Subcutaneous abdominal adipose tissue (tissue), 5 donors: ENCODE measurements around the gene KRT20.
"Not testable (repeated sequence)": the region's sequence is repeated elsewhere in the genome, so short reads cannot be mapped to it uniquely, and the experiment has no call there.

ENCODE experiments used
- H3K27ac ChIP-seq: one replicate; pipeline ENCODE4 v1.7.0; 2013; ENCODE audit warnings: low read depth, mild to moderate bottlenecking, inconsistent platforms, low read length, moderate library complexity
- H3K27me3 ChIP-seq, 5 donors: one replicate each; pipeline ENCODE4 v1.7.0; 2013; ENCODE audit warnings: low read length in 5 of 5, inconsistent platforms in 1 of 5; ENCODE audit not compliant: control insufficient read depth in 5 of 5, insufficient read depth in 4 of 5
- H3K36me3 ChIP-seq, 5 donors: one replicate each; pipeline ENCODE4 v1.7.0; 2013; ENCODE audit warnings: low read length in 5 of 5; ENCODE audit not compliant: control insufficient read depth in 5 of 5, insufficient read depth in 5 of 5
- H3K4me1 ChIP-seq, 5 donors: one replicate each; pipeline ENCODE4 v1.7.0; 2013; ENCODE audit warnings: low read length in 5 of 5, mild to moderate bottlenecking in 3 of 5, moderate library complexity in 1 of 5; ENCODE audit not compliant: control insufficient read depth in 5 of 5, insufficient read depth in 5 of 5
- H3K4me3 ChIP-seq, 5 donors: one replicate each; pipeline ENCODE4 v1.7.0; 2013; ENCODE audit warnings: low read length in 5 of 5, low read depth in 1 of 5
- H3K9ac ChIP-seq, 5 donors: one replicate each; pipeline ENCODE4 v1.7.0; 2013; ENCODE audit warnings: low read length in 5 of 5, mild to moderate bottlenecking in 4 of 5, moderate library complexity in 3 of 5
- H3K9me3 ChIP-seq, 5 donors: one replicate each; pipeline ENCODE4 v1.7.0; 2013; ENCODE audit warnings: low read length in 5 of 5; ENCODE audit not compliant: control insufficient read depth in 5 of 5
- donor health status: healthy.
- donor health status: healthy.
- donor health status: healthy.
- donor health status: healthy.
- donor health status: healthy.

KRT20 gene

GRCh38 chr17:40884708-40885512 is at the start of gene KRT20:
Gene KRT20 (minus strand): TSS chr17:40885242. CDS start chr17:40885185, 57 bp downstream.
- Histone ChIP-seq H3K27me3 (peaks cover 0 to 7% (median 0%) of the 10 kb centered on the region in 5 donors), H3K27ac (no peak within 1 kb of the TSS), H3K9me3 (no peaks in the 10 kb centered on the region), H3K36me3 (no peaks in the 10 kb centered on the region), H3K4me3 (no peak within 1 kb of the TSS), H3K9ac (no peak within 1 kb of the TSS), H3K4me1 (no peaks in the 10 kb centered on the region)

GRCh38 chr17:40932608-40933007 is 47.6 kb upstream of the KRT20 start:
- Histone ChIP-seq H3K36me3 (no peaks in the 10 kb centered on the region), H3K4me3 (no peak overlapping the region), H3K4me1 (no peaks in the 10 kb centered on the region), H3K27me3 (peaks cover 0 to 4% (median 0%) of the 10 kb centered on the region in 5 donors), H3K9ac (no peak overlapping the region), H3K27ac (no peak overlapping the region), H3K9me3 (no peaks in the 10 kb centered on the region)

GRCh38 chr17:40931311-40931710 is 46.3 kb upstream of the KRT20 start:
- H3K36me3 ChIP-seq, result no peaks in the 10 kb centered on the region
- peaks cover 0 to 4% (median 0%) of the 10 kb centered on the region in 5 donors for H3K27me3 ChIP-seq
- no peak overlapping the region for H3K9ac ChIP-seq
- H3K9me3 ChIP-seq, result no peaks in the 10 kb centered on the region
- no peaks in the 10 kb centered on the region for H3K4me1 ChIP-seq
- H3K4me3 ChIP-seq, result no peak overlapping the region
- H3K27ac ChIP-seq, result no peak overlapping the region

GRCh38 chr17:40926341-40926740 is 41.3 kb upstream of the KRT20 start:
- no peak overlapping the region for H3K27ac ChIP-seq
- no peak overlapping the region for H3K4me3 ChIP-seq
- H3K27me3 ChIP-seq, result peaks cover 0 to 7% (median 3%) of the 10 kb centered on the region in 5 donors
- no peaks in the 10 kb centered on the region for H3K36me3 ChIP-seq
- H3K9ac ChIP-seq, result no peak overlapping the region
- H3K9me3 ChIP-seq, result no peaks in the 10 kb centered on the region
- peaks cover 0 to 4% (median 0%) of the 10 kb centered on the region in 5 donors for H3K4me1 ChIP-seq

GRCh38 chr17:40922239-40922638 is 37.2 kb upstream of the KRT20 start:
- H3K4me1 ChIP-seq, result peaks cover 0 to 4% (median 0%) of the 10 kb centered on the region in 5 donors
- H3K27me3 ChIP-seq, result peaks cover 0 to 6% (median 3%) of the 10 kb centered on the region in 5 donors
- no peak overlapping the region for H3K4me3 ChIP-seq
- no peaks in the 10 kb centered on the region for H3K9me3 ChIP-seq
- H3K9ac ChIP-seq, result no peak overlapping the region
- H3K27ac ChIP-seq, result no peak overlapping the region
- H3K36me3 ChIP-seq, result no peaks in the 10 kb centered on the region

- Histone ChIP-seq H3K27ac (no peak overlapping the region), H3K9ac (no peak overlapping the region)
Observed at GRCh38 chr17:40921026-40921425, 36.0 kb upstream of the KRT20 start.

GRCh38 chr17:40917116-40917515 is 32.1 kb upstream of the KRT20 start:
- not testable (repeated sequence) for H3K27ac ChIP-seq, H3K4me3 ChIP-seq, H3K36me3 ChIP-seq, H3K9ac ChIP-seq, H3K27me3 ChIP-seq, H3K9me3 ChIP-seq
- H3K4me1 ChIP-seq, result peaks cover 0 to 11% (median 0%) of the 10 kb centered on the region in 5 donors

More at GRCh38 chr17:40921026-40921425, 36.0 kb upstream of the KRT20 start:
- H3K27me3 ChIP-seq, result peaks cover 0 to 4% (median 3%) of the 10 kb centered on the region in 5 donors
- H3K4me3 ChIP-seq, result no peak overlapping the region
- no peaks in the 10 kb centered on the region for H3K36me3 ChIP-seq
- H3K4me1 ChIP-seq, result peaks cover 0 to 4% (median 0%) of the 10 kb centered on the region in 5 donors
- H3K9me3 ChIP-seq, result no peaks in the 10 kb centered on the region

GRCh38 chr17:40916366-40916765 is 31.3 kb upstream of the KRT20 start:
- H3K9me3 ChIP-seq, result no peaks in the 10 kb centered on the region
- peaks cover 0 to 9% (median 0%) of the 10 kb centered on the region in 5 donors for H3K4me1 ChIP-seq
- H3K27me3 ChIP-seq, result peaks cover 0 to 6% (median 0%) of the 10 kb centered on the region in 5 donors
- no peak overlapping the region for H3K4me3 ChIP-seq
- no peak overlapping the region for H3K27ac ChIP-seq
- H3K36me3 ChIP-seq, result no peaks in the 10 kb centered on the region
- H3K9ac ChIP-seq, result no peak overlapping the region

GRCh38 chr17:40915721-40916256 is 30.7 kb upstream of the KRT20 start:
- H3K9ac ChIP-seq, result no peak overlapping the region
- no peaks in the 10 kb centered on the region for H3K36me3 ChIP-seq
- H3K27me3 ChIP-seq, result peaks cover 0 to 5% (median 0%) of the 10 kb centered on the region in 5 donors
- no peak overlapping the region for H3K27ac ChIP-seq
- H3K4me1 ChIP-seq, result peaks cover 0 to 9% (median 0%) of the 10 kb centered on the region in 5 donors
- H3K9me3 ChIP-seq, result no peaks in the 10 kb centered on the region
- no peak overlapping the region for H3K4me3 ChIP-seq

- Histone ChIP-seq H3K4me3 (no peak overlapping the region), H3K4me1 (peaks cover 0 to 9% (median 1%) of the 10 kb centered on the region in 5 donors), H3K9me3 (no peaks in the 10 kb centered on the region), H3K36me3 (no peaks in the 10 kb centered on the region), H3K27me3 (peaks cover 0 to 5% (median 0%) of the 10 kb centered on the region in 5 donors), H3K9ac (no peak overlapping the region), H3K27ac (no peak overlapping the region)
Observed at GRCh38 chr17:40915199-40915661, 30.2 kb upstream of the KRT20 start.
